Measurements from ENCODE around the gene LOX.

- TF ChIP-seq POLR2AphosphoS5 (IDR thresholded peaks at IDR 0.05) = no peak
- TF ChIP-seq CTCF (IDR thresholded peaks at IDR 0.05) = no peak
Measured at GRCh38 chr5:122120957-122121356, 42.9 kb upstream of the LOX start.
